Loucy (cell line): ENCODE data around the gene FRMD5.

Source experiments
- EZH2phosphoT487 ChIP-seq: fragments of 200-600 bp; IDR thresholded peaks from 2 replicates; pipeline ENCODE4 v1.6.1; 2018; ENCODE audit warnings: antibody characterized with exemption, mild to moderate bottlenecking, moderate library complexity, borderline replicate concordance
- TF ChIP-seq, protein P1 (sequence below): fragments of 200-600 bp; sonication (generic); conservative IDR thresholded peaks from 2 replicates; pipeline ENCODE4 v1.5.1; 2014; ENCODE audit warnings: mild to moderate bottlenecking, antibody characterized with exemption, low read length

DNA sequence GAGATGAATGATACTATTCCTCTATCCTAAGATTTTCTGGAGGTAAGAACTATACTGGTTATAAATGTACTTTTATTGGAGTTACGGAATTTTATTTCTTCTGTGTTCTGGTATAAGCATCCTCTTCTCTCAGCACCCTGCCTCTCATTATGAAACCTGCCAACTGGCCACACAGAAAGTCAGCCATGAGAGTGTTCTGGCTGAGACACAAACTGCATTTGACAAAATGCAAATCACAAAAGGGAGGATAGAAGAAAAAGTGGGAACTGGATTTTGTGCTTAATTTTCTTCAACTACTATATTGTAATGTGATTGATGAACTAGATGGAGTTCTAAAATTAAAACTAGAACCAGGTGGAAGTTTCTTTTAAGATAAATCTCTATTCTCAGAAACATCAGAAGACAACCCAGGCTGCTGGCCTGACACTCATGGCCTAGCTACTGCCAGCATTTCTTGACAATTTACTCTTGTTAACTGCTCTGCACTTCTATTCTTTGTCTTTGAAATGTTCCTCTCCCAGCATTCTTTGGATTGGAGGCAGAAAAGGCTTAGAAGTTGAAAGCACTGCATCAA is 225.2 kb downstream of the FRMD5 start:
- TF ChIP-seq, protein P1, sequence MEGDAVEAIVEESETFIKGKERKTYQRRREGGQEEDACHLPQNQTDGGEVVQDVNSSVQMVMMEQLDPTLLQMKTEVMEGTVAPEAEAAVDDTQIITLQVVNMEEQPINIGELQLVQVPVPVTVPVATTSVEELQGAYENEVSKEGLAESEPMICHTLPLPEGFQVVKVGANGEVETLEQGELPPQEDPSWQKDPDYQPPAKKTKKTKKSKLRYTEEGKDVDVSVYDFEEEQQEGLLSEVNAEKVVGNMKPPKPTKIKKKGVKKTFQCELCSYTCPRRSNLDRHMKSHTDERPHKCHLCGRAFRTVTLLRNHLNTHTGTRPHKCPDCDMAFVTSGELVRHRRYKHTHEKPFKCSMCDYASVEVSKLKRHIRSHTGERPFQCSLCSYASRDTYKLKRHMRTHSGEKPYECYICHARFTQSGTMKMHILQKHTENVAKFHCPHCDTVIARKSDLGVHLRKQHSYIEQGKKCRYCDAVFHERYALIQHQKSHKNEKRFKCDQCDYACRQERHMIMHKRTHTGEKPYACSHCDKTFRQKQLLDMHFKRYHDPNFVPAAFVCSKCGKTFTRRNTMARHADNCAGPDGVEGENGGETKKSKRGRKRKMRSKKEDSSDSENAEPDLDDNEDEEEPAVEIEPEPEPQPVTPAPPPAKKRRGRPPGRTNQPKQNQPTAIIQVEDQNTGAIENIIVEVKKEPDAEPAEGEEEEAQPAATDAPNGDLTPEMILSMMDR, result no peak
- TF ChIP-seq EZH2phosphoT487, result no peak
